Lower lobe of right lung (tissue), 2 donors: ENCODE measurements around the gene QSOX2. TPM values are rescaled to one million over a fixed set of nuclear protein-coding genes. Genes with fewer than 3 reads are reported as not detected.

Experiments used
- ATAC-seq, 2 donors: fragments of 200-7000 bp; cut with Tn5 transposase; one replicate each; pipeline ENCODE4 v1.9.1; 2020 to 2022; ENCODE audit warnings: mild to moderate bottlenecking in 2 of 2, moderate library complexity in 2 of 2
- DNase-seq: peaks from one replicate; pipeline ENCODE4 v3.0.0-alpha.2; 2020
- H3K27ac ChIP-seq: fragments of 200-600 bp; one replicate; pipeline ENCODE4 v1.8.0; 2022
- H3K27me3 ChIP-seq: fragments of 200-600 bp; one replicate; pipeline ENCODE4 v1.8.0; 2022; ENCODE audit warnings: low read depth
- H3K36me3 ChIP-seq: fragments of 200-600 bp; one replicate; pipeline ENCODE4 v1.8.0; 2022; ENCODE audit warnings: mild to moderate bottlenecking
- H3K4me1 ChIP-seq: fragments of 200-600 bp; one replicate; pipeline ENCODE4 v1.8.0; 2022
- H3K4me3 ChIP-seq: fragments of 200-600 bp; one replicate; pipeline ENCODE4 v1.8.0; 2022; ENCODE audit warnings: mild to moderate bottlenecking
- H3K9me3 ChIP-seq: fragments of 200-600 bp; one replicate; pipeline ENCODE4 v1.8.0; 2022
- intact Hi-C: fragments of 100-400 bp; cut with DNase I; formaldehyde crosslinking; loops from one replicate; pipeline ENCODE4 v1.11.0; 2022
- total RNA-seq: library from RNA; stranded (reverse); fragmentation: NEBNext Ultra II Directional; extraction: Animal tissue kit (Norgen Biotek cat#: 25700); gene quantifications from one replicate; pipeline ENCODE4 v1.2.1, GENCODE V29; 2021
- TF ChIP-seq, protein P1 (sequence below): fragments of 200-600 bp; IDR thresholded peaks from one replicate; pipeline ENCODE4 v1.8.0; 2022; ENCODE audit warnings: antibody characterized with exemption, mild to moderate bottlenecking
- donor health status: DM: no; HTN: yes; CAD: no; lungs with severe emphysema.

The QSOX2 gene
- total RNA-seq, 1 donor from 2014 or later, result 10.5 TPM

DNA sequence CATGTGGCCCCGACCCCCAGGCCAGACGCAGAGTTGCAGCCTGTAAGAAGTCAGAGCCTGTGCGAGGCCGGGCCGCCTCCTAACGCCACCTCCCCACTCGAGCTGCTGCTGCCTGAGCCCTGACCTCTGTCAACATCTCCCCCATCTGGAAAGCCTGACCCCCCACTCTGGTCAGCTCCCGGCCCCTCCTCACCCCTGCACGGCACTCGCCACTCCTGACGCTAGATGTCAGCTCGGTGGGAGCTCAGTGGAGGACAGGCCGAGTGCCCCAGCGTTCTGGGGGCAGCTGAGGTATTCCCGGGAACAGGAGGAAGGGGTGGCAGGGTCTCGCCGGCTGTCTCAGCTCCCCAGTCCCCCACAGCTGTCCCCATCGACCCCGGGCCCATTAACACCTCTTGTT, 60.5 kb downstream of the QSOX2 start:
- H3K4me1 ChIP-seq, result no peaks in the 10 kb centered on the region
- intact Hi-C loops, result no loop called here
- H3K4me3 ChIP-seq, result no peak overlapping the region
- H3K9me3 ChIP-seq, result no peaks in the 10 kb centered on the region
- H3K27ac ChIP-seq, result no peak overlapping the region
- peaks cover 71% of the 10 kb centered on the region for H3K27me3 ChIP-seq
- no peak for DNase-seq
- TF ChIP-seq, protein P1, sequence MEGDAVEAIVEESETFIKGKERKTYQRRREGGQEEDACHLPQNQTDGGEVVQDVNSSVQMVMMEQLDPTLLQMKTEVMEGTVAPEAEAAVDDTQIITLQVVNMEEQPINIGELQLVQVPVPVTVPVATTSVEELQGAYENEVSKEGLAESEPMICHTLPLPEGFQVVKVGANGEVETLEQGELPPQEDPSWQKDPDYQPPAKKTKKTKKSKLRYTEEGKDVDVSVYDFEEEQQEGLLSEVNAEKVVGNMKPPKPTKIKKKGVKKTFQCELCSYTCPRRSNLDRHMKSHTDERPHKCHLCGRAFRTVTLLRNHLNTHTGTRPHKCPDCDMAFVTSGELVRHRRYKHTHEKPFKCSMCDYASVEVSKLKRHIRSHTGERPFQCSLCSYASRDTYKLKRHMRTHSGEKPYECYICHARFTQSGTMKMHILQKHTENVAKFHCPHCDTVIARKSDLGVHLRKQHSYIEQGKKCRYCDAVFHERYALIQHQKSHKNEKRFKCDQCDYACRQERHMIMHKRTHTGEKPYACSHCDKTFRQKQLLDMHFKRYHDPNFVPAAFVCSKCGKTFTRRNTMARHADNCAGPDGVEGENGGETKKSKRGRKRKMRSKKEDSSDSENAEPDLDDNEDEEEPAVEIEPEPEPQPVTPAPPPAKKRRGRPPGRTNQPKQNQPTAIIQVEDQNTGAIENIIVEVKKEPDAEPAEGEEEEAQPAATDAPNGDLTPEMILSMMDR, result no peak
- H3K36me3 ChIP-seq, result no peaks in the 10 kb centered on the region
- ATAC-seq, result no peak

DNA sequence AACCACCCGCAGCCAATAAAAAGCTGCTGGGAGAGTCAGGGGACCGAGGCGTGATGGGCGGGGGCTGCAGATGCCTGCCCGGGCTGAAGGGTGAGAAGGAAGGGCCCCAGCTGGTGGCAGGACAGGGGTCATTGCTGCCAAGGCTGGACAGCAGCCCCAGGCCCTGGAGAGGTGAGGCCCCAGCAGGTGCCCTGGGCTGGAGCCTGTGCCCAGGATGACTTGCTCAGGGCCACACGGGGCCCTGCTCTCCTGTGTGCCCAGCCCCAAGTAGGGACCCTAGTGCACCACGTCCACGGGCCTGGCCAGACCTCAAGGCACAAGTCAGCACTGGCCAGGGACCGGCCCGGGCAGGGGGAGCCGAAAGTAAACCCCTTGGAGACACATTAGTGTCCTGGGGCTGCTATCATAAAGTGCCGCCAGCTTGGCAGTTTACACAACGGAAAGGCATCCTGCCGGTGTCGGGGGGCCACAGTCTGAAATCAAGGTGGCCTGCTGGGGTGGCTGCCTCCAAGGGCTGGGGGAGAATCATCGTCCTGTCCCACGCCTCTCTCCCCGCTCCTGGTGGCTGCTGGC, 62.7 kb downstream of the QSOX2 start:
- Histone ChIP-seq H3K27me3 (peaks cover 53% of the 10 kb centered on the region), H3K4me3 (no peak overlapping the region), H3K4me1 (no peaks in the 10 kb centered on the region), H3K9me3 (no peaks in the 10 kb centered on the region), H3K27ac (no peak overlapping the region), H3K36me3 (no peaks in the 10 kb centered on the region)
- intact Hi-C loops, result no loop called here
- TF ChIP-seq, protein P1, result no peak
- DNase-seq, result no peak
- no peak for ATAC-seq

DNA sequence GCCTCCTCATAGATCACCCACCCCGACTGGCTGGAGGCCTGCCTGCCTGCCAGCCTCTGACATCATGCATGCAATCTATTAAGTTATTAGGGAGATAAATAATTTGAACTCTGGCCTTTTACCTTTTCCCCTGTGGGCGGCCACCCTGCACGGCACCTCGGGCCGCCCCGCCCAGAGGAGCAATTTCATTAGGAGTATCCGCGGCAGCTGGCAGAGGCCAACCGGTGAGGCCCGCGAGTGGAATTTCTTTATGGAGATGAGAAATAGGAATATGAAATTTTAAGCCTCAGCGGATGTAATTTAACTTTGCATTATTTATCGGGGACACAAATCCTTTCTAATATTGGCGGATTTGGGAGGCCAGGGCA, 63.2 kb downstream of the QSOX2 start:
- H3K27ac ChIP-seq, result no peak overlapping the region
- ATAC-seq, result no peak
- intact Hi-C loops, result no loop called here
- H3K9me3 ChIP-seq, result no peaks in the 10 kb centered on the region
- TF ChIP-seq, protein P1, result no peak
- no peaks in the 10 kb centered on the region for H3K4me1 ChIP-seq
- H3K4me3 ChIP-seq, result no peak overlapping the region
- no peak for DNase-seq
- H3K36me3 ChIP-seq, result no peaks in the 10 kb centered on the region
- peaks cover 48% of the 10 kb centered on the region for H3K27me3 ChIP-seq

DNA sequence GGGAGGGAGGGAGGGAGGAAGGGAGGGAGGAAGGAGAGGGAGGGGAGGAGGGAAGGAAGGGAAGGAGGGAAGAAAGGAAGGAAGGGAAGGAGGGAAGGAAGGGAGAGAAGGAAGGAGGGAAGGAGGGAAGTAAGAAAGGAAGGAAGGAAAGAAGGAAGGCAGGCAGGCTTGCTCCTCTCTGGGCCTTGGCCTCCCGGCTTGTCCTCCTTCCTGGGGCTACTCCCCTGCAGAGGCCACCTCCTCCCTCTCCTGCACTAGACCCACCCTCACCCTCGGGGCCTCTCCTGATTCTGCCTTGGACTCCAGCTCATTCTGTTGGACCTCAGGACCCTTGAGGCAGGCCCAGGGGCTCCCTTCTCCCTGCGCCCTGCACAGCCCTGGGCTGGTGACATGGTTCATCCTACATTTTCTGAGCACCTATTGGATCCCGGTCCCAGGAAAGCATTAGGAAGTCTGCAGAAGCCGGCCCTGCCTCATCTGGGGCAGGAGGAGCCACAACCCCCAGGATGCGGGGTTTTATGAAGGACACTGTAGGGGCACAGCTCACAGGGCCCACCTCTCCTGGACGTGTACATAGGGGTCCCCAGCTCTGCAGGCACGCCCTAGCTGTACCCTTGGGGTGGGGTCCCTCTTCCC, 63.7 kb downstream of the QSOX2 start:
- no peaks in the 10 kb centered on the region for H3K9me3 ChIP-seq
- DNase-seq (no peak), ATAC-seq (no peak)
- peaks cover 43% of the 10 kb centered on the region for H3K27me3 ChIP-seq
- H3K4me1 ChIP-seq, result no peaks in the 10 kb centered on the region
- no peak overlapping the region for H3K4me3 ChIP-seq
- intact Hi-C loops, result no loop called here
- TF ChIP-seq, protein P1, result no peak
- no peak overlapping the region for H3K27ac ChIP-seq
- H3K36me3 ChIP-seq, result no peaks in the 10 kb centered on the region

DNA sequence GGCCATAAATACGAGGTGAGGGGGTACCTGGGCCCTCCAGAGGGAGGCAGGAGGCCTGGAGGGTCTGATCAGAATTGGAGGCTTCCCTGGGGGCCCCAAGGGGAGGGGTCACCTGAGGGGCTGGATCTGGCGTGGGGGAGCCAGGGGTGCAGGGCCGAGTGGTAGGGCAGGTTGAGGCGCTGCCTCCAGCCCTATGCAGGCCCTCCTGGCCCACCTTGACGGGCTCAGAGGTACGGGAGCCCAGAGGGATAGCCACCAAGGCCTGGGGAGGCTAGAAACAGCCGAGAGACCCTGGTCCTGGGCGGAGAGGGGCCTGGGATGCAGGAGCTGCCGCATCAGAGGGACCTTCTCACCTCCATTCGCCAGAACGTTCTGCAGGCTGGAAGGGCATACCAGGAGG, 65.0 kb downstream of the QSOX2 start:
- Histone ChIP-seq H3K4me3 (no peak overlapping the region), H3K27ac (no peak overlapping the region), H3K36me3 (no peaks in the 10 kb centered on the region), H3K27me3 (peaks cover 33% of the 10 kb centered on the region), H3K4me1 (no peaks in the 10 kb centered on the region), H3K9me3 (no peaks in the 10 kb centered on the region)
- no peak for ATAC-seq
- intact Hi-C loops, result no loop called here
- TF ChIP-seq, protein P1, result no peak
- no peak for DNase-seq
